HPDE6-E6E7 (cell line): ENCODE data around the gene CYP2C18.
"Not testable (repeated sequence)": the region's sequence is repeated elsewhere in the genome, so short reads cannot be mapped to it uniquely, and the experiment has no call there.

Experiments
- DNase-seq: peaks from one replicate; pipeline ENCODE4 v3.0.0; 2011; ENCODE audit warnings: missing footprints; ENCODE audit errors: extremely low spot score

The CYP2C18 gene

DNA sequence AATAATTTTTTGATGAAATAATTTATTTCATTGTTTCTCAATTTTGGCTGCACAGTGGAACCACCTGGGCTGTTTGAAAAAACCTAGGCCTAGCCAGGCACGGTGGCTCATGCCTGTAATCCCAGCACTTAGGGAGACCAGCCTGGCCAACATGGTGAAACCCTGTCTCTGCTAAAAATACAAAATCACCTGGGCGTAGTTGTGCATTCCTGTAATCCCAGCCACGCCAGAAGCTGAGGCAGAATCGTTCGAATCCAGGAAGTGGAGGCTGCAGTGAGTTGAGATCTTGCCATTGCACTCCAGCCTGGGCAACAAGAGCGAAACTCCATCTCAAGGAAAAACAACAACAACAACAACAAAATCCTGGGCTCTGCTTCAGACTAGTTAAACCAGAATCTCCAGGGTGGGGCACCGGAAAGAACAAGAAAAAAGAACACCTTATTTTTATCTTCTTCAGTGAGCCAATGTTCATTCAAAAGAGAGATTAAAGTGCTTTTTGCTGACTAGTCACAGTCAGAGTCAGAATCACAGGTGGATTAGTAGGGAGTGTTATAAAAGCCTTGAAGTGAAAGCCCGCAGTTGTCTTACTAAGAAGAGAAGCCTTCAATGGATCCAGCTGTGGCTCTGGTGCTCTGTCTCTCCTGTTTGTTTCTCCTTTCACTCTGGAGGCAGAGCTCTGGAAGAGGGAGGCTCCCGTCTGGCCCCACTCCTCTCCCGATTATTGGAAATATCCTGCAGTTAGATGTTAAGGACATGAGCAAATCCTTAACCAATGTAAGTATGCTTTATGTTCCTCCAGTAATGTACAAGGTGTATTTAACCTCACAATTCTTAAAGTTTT, at the start of gene CYP2C18:
Gene CYP2C18, plus strand, starts transcription at position 516 of the 841 bp plus-strand sequence. Its CDS starts 91 bp downstream, at position 607.
- no peak for DNase-seq

DNA sequence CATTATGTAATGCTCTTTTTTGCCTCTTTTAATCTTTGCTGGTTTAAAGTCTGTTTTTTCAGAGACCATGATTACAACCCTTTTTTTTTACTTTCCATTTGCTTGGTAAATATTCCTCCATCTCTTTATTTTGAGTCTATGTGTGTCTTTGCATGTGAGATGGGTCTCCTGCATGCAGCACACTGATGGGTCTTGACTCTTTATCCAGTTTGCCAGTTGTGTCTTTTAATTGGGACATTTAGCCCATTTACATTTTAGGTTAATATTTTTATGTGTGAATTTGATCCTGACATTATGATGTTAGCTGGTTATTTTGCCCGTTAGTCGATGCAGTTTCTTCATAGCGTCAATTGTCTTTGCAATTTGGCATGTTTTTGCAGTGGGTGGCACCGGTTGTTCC, 45.4 kb upstream of the CYP2C18 start:
- DNase-seq: not testable (repeated sequence)

DNA sequence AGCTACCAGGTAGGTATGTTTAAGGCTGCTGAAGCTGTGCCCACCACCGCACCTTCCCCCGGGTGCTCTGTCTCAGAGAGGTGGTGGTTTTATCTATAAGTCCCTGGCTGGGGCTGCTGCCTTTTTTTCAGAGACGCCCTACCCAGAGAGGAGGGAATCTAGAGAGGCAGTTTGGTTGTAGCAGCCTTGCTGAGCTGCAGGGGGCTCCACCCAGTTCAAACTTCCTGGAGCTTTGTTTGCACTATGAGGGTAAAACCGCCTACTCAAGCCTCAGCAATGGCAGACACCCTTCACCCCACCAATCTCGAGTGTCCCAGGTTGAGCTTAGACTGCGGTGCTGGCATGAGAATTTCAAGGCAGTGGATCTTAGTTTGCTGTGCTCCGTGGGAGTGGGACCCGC, 43.6 kb upstream of the CYP2C18 start:
- DNase-seq: no peak

DNA sequence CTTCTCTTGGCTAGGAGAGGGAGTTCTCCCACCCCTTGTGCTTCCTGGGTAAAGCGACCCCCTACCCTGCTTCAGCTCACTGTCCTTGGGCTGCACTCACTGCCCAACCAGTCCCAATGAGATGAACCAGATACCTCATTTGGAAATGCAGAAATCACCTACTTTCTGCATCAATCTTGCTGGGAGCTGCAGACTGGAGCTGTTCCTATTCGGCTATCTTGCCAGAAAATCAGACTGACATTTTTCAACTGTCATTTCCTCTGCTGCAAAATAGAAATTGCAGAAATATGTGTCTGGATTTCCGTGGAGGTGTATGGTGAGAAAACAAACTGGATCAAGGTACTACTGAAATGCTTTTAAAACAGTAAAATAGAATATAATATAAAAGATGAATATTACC, 43.0 kb upstream of the CYP2C18 start:
- DNase-seq: no peak

DNA sequence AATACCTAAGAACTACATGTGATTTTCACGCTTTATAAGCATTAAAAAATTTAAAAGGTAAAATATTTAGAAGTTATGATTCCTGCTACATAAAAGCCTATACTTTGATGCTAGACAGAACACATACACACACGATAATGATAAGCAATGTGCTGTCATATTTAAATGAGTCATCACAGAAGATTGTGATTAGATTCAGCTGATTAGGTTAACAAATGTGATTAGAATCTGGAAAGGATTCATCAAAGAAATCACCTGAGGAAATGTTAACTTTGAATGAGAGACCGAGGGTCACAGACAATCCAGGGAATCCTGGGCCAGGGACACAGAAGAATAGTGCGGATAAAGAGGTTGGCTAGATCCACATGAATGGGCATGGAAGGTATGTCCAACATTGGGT, 42.0 kb upstream of the CYP2C18 start:
- DNase-seq: no peak

DNA sequence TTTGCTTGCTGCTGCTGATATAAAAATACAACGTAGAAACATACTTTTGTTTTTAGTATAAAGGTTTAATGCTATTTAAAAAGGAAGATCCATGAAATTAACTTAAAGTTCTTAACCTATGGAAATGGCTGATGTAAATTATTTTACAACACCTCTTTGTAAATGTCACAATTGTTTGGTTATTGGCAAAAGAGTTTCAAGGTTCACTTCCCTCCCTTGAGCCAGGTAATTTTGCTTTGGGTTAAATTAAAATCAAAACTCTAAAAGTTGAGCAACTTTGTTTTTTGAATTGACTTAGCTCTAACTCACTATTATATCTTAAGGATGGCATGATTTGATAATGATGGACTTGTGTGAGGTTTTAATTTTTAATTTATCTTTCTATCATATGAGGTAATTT, 39.2 kb upstream of the CYP2C18 start:
- no peak for DNase-seq

DNA sequence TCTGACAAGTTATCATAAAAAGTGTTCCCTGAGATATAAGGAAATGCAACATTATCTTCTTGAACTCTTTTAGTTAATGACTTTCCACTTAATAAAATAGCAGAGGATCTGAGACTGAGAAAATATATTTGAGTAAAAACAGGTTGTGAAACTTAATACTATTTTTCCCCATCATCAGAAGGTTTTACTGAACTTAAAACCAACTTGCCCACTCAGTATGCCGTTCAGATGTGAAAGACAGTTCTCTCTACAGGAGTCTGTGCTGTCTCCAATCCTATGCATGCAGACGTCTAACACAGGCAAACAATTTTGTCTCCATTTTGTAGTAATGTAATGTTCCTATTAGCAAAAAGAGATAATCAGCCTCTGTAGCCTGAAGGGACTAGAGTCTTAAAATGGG, 38.2 kb upstream of the CYP2C18 start:
- DNase-seq: no peak

DNA sequence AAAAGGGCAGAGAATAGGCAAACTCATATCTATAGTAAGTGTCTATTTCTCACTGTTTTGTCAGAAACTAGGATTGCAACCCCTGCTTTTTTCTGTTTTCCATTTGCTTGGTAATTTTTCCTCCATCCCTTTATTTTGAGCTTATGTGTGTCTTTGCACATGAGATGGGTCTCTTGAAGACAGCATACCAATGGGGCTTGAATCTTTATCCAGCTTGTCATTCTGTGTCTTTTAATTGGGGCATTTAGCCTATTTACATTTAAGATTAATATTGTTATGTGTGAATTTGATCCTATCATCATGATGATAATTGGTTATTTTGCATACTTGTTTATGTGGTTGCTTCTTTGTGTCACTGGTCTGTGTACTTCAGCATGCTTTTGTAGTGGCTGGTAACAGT, 28.3 kb upstream of the CYP2C18 start:
- not testable (repeated sequence) for DNase-seq

DNA sequence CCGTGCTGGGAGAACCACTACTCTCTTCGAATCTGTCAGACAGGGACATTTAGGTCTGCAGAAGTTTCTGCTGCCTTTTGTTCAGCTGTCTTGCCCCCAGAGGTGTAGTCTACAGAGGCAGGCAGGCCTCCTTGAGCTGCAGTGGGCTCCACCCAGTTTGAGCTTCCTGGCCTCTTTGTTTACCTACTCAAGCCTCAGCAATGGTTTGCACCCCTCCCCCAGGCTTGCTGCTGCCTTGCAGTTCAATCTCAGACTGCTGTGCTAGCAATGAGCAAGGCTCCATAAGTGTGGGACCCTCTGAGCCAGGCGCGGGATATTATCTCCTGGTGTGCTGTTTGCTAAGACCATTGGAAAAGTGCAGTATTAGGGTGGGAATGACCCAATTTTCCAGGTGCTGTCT, 20.5 kb upstream of the CYP2C18 start:
- not testable (repeated sequence) for DNase-seq

DNA sequence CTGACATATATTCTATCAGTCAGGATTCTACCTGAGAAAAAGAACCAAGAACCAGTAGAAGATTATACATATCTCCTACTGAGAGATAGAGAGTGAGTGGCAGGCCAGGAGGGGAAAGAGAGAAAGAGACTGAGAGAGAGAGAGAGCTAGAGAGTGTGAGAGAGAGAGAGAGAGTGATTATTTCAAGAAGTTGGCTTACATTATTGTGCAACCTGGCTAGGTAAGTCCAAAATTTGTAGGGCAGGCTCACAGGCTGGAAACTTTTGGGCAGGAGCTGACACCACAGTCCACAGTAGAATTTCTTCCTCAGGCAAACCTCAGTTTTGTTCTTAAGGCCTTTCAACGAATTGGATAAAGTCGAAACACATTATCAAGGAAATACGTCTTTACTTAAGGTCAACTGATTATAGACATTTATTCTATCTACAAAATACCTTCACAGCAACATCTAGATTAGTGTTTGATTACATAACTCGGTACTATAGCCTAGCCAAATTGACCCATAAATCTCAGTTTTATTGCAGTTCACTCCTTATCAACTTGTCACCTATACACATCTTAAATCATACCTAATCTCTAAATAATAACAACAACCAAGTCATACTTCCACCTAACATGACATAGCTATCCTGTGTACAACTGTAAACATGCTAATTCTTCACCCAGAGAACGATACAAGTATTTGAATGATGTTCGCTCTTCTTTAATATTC, 17.0 kb upstream of the CYP2C18 start:
- no peak for DNase-seq

DNA sequence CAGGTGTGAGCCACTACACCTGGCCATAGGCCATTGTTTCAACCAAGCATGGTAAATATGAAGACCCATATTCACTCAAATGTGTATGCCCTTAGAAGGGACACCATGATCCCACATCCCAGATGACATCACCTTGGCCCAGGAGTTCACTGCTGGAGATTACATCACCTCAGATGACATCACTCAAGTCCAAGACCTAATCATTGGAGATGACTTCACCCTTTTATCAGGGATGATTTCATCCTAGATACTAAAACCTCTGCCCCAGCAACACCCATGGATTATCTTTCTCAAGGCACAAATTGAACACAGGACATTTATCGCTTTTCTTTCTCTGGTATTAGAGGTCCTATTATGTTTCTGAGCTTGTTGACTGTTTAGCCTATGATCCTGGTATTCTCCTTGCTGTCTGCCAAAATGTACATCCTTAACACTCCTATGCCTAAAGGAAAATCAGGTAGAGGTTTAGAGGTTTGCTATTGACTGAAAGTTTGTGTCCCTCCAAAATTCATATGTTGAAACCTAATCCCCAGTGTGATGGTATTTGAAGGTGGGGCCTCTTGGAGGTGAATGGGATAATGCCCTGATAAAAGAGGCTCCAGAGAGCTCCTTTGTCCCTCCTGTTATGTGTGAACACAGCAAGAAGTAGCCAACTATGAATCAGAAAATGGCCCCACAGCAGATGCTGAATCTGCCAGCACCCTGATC, 9.8 kb upstream of the CYP2C18 start:
- no peak for DNase-seq

DNA sequence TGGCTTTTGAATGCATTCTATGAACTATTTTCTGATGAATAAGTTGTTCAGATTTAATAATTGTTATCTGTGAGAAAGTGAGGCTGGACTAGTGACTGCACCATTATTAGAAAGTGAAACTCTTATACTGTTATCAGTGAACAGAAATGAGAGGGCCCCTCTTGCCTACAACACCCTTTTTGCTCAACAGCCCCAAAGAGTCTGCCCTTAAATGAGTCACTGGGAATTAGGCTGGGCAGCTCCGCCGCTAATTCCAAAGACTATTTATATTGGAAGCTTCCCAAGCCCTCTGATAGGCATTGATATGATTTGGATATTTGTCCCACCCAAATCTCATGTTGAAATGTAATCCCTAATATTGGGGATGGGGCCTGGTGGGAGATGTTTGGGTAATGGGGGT, 7.0 kb upstream of the CYP2C18 start:
- no peak for DNase-seq

DNA sequence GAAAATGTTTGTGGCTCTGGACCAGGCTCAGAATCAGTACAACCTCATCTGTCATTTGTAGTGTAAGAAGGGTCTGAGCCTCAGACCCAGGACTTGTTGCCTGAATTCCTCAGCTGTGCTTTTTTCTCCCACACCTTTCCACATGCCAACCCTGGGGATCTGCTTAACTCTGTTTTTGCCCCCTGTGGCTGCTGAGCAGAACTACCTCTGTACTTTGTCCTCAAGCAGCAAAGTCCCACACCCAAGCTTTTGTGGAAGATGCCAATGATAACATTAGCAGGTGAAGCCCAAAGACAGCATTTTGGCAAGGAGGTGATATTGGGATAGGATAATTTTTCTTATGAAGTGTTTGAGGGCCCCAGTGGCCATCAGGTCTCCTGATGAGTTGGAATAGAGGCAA, 5.8 kb upstream of the CYP2C18 start:
- DNase-seq: no peak

DNA sequence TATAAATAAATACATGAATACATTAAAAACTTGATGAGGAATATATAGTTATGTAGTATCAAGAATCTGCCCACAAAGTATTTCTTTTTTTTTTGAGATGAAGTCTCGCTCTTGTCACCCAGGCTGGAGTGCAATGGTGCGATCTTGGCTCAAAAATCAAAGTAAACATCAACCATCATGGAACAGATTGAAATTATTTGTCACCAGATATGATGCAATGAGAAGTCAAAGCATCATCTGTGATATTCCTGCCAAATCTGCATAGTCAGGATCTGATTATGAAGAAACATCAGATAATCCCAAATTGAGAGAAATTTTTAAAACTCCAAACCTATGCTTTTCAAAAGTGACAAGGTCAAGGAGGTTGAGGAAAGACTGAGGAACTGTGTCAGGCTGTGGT, 5.1 kb upstream of the CYP2C18 start:
- DNase-seq: no peak

DNA sequence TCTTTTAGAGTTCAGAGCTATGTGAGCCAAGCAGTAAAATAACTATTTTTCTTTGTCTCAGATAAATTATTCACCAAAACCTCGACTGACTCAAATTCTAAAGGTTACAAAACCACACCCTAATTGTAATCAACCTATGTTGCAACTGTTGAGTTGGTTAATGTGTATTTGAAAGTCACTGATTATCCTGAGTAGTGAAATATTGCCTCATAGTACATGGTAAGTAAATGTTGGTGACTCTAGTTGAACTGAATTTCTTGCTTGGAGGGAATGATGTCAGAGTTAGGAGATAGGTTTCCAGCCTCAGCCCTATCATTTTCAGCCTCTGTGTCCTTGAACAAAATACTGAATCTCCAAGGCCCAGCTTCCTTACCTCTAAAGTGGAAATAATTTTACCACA, 3.0 kb upstream of the CYP2C18 start:
- no peak for DNase-seq

DNA sequence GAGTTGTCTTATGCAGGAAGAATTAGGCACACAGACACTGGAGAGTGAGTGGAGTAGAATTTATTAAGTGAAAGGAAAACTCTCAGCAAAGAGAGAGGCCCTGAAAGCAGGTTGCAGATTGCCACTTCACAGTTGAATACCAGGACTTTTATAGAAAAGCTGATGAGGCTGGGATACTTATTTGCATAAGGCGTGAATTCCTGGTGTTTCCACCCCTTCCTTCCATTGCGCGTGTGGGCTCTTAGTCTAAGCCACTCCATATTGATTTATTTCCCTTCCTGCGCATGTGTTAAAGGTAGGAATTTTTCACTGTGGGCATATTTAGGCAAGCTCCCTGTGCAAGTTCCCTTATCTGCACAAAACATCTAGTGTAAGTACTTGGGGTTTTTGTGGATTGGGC, 893 bp upstream of the CYP2C18 start:
- DNase-seq: not testable (repeated sequence)

DNA sequence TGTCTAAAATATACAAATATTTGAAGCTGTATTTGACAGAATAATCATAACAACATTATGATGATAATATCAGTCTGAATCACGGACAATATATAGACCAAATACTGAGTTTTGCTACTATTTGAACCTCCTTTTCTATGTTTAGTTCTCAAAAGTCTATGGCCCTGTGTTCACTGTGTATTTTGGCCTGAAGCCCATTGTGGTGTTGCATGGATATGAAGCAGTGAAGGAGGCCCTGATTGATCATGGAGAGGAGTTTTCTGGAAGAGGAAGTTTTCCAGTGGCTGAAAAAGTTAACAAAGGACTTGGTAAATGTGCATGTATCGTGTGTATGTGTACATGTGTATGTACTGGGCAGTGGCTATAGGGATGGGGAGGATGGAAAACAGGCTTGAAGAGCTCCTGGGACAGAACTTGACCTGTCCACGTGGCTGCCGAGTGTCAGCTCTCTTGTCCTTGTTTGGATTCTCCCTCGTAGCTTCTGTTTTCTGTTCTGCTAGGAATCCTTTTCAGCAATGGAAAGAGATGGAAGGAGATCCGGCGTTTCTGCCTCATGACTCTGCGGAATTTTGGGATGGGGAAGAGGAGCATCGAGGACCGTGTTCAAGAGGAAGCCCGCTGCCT, 4.2 kb downstream of the CYP2C18 start:
- DNase-seq: no peak

DNA sequence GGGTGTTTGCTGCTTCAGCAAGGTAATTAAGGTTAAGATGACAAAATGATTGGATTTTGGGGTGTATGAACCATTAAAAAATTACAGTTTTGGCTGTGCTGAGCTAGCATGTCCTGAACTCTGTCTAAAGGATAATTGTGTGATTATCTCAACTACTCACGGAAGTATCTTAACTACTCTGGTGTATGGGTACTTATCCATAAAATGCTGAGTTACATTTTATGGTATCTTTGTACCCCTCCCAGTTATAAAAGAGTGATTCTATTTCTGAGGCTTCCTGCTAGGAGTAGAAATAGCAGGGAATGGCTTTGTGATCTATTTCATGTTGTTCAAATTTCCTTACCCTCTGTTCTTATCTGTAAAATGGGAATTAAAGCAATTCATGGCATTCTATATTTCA, 22.6 kb downstream of the CYP2C18 start:
- no peak for DNase-seq

DNA sequence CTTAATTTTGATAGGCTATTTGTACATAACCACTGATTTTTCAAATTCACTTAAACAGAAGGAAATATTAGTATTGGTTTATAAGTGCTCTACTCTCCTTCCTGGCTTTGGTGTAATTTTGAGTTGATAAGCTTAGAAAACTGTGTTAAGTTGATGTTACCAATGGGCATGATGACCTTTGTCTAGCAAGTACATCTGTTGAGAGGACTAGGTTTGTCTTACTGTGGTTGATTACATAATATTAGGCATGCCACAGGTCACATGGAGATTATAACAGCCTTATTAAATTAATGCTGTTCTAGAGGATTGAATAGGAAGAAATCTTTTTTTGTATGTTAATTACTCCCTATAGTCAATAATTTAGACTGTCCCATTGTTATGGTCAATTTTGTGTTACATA, 27.0 kb downstream of the CYP2C18 start:
- DNase-seq: no peak

DNA sequence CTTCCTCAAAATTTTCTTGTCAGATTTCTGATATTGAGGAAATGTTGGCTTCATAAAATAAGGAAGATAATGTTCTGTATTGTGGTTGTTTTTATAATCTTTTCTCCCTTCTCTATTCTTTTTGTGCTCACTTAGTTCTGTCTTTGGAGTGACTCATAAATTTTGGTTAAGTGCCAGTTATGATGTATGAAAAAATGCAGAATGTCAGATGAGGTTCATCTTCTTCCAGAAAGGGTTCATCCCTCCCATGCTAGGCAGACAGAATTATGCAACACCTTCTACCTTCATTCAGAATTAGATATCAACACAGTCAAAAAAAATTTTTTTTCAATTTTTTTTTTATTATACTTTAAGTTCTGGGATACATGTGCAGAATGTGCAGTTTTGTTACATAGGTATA, 42.3 kb downstream of the CYP2C18 start:
- DNase-seq: no peak

DNA sequence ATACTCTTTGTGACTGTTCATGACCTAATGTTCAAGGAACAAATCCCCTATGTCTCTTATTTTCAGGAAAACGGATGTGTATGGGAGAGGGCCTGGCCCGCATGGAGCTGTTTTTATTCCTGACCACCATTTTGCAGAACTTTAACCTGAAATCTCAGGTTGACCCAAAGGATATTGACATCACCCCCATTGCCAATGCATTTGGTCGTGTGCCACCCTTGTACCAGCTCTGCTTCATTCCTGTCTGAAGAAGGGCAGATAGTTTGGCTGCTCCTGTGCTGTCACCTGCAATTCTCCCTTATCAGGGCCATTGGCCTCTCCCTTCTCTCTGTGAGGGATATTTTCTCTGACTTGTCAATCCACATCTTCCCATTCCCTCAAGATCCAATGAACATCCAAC, 51.7 kb downstream of the CYP2C18 start:
- DNase-seq: no peak

DNA sequence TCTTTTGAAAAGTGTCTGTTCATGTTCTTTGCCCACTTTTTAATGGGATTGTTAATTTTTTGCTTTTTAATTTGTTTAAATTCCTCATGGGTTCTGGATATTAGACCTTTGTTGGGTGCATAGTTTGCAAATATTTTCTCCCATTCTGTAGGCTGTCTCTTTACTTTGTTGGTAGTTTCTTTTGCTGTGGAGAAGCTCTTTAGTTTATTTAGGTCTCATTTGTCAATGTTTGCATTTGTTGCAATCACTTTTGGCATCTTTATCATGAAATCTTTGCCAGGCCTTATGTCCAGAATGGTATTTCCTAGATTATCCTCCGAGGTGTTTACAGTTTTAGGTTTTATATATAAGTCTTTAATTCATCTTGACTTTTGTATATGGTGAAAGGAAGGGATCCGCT, 55.1 kb downstream of the CYP2C18 start:
- no peak for DNase-seq
